Activated CD8-positive, alpha-beta memory T cell treated with anti-CD3 and anti-CD28 coated beads for 1 hour (primary cell): ENCODE measurements around the gene ANKRD63.
A peak's percentile ranks its signal among the peaks of the same experiment; 100 is the strongest.

Experiments used
- DNase-seq, 2 donors: peaks; one replicate each; pipeline ENCODE4 v3.0.0-alpha.2; 2020; ENCODE audit warnings: low read depth in 1 of 2; ENCODE audit errors: extremely low read depth in 1 of 2

Gene ANKRD63

GRCh38 chr15:40280260-40281056 is 2.4 kb downstream of the ANKRD63 start:
- DNase-seq, result no peak

GRCh38 chr15:40279437-40280141 is 3.3 kb downstream of the ANKRD63 start:
- DNase-seq, result peak; percentile 27 to 63

GRCh38 chr15:40278026-40278425 is 4.8 kb downstream of the ANKRD63 start:
- no peak for DNase-seq

- DNase-seq, result no peak
Measured at GRCh38 chr15:40277471-40277870, 5.4 kb downstream of the ANKRD63 start.

- no peak for DNase-seq
Measured at GRCh38 chr15:40276927-40277326, 5.9 kb downstream of the ANKRD63 start.

GRCh38 chr15:40275954-40276353 is 6.9 kb downstream of the ANKRD63 start:
- no peak for DNase-seq

- no peak for DNase-seq
Measured at GRCh38 chr15:40275523-40275922, 7.3 kb downstream of the ANKRD63 start.

- DNase-seq, result peak; percentile 71 to 83
Measured at GRCh38 chr15:40274350-40275274, 8.3 kb downstream of the ANKRD63 start.

GRCh38 chr15:40273428-40273827 is 9.4 kb downstream of the ANKRD63 start:
- DNase-seq, result no peak

- no peak for DNase-seq
Measured at GRCh38 chr15:40272485-40273056, 10.3 kb downstream of the ANKRD63 start.

- DNase-seq, result no peak
Measured at GRCh38 chr15:40271685-40272484, 11.0 kb downstream of the ANKRD63 start.

GRCh38 chr15:40270246-40270995 is 12.4 kb downstream of the ANKRD63 start:
- DNase-seq, result no peak

GRCh38 chr15:40269604-40270003 is 13.3 kb downstream of the ANKRD63 start:
- DNase-seq, result no peak

GRCh38 chr15:40267670-40268069 is 15.2 kb downstream of the ANKRD63 start:
- no peak for DNase-seq

GRCh38 chr15:40266828-40267304 is 16.0 kb downstream of the ANKRD63 start:
- DNase-seq, result no peak

GRCh38 chr15:40265875-40266274 is 17.0 kb downstream of the ANKRD63 start:
- no peak for DNase-seq

- DNase-seq, result no peak
Measured at GRCh38 chr15:40265355-40265754, 17.5 kb downstream of the ANKRD63 start.

- DNase-seq, result no peak
Measured at GRCh38 chr15:40264321-40265153, 18.3 kb downstream of the ANKRD63 start.
